K562 (cell line): Measurements from ENCODE around the gene KCTD18. TPM values are rescaled to one million over a fixed set of nuclear protein-coding genes. Genes with fewer than 3 reads are reported as not detected.

ENCODE experiments used
- ATAC-seq: fragments of 200-7000 bp; cut with Tn5 transposase; 3 replicates; pipeline ENCODE4 v1.9.1; 2020; ENCODE audit warnings: moderate library complexity
- BruUV-seq: library from RNA; stranded (reverse); fragments of 400-500 nt; replicated peaks from 2 replicates; lab custom pipeline; 2021; lab: Mats Ljungman, UMichigan
- CTCF ChIA-PET: fragments of 300-600 bp; formaldehyde crosslinking; extraction: SDS; loops from one replicate; lab custom pipeline; 2021; ENCODE audit warnings: low intra/inter-chr PET ratio; lab: Yijun Ruan, JAX
- POLR2A ChIA-PET: fragments of 300-600, 350-650 bp; sonication (Branson Sonifier 250); formaldehyde crosslinking; extraction: SDS; loops from one replicate; lab custom pipeline; 2021; ENCODE audit warnings: antibody characterized with exemption, inconsistent platforms; lab: Yijun Ruan, JAX
- DNase-seq, 4 experiments: peaks; one replicate each; pipeline versions ENCODE4 v3.0.0 to v3.0.0-alpha.2; 2011 to 2018; ENCODE audit warnings: low spot score in 3 of 4, mixed read lengths in 3 of 4; ENCODE audit errors: extremely low read depth in 1 of 4
- FAIRE-seq: peaks from 2 replicates; lab custom pipeline; 2011; peaks lifted over from hg19 to GRCh38; lab: Jason Lieb, UNC
- H2AFZ ChIP-seq: 2 replicates; pipeline ENCODE4 v1.6.0; 2011; ENCODE audit warnings: low read depth, low read length, control low read depth, inconsistent platforms
- H3K27ac ChIP-seq: fragments of 200-600 bp; 3 replicates; pipeline ENCODE4 v1.8.0; 2011; ENCODE audit warnings: low read depth, mild to moderate bottlenecking, control low read depth, inconsistent platforms, low read length, moderate library complexity, mixed read lengths; ENCODE audit errors: extremely low read depth
- H3K27me3 ChIP-seq, 2 experiments: fragments of 300-600 bp in 1 of 2; 2 replicates in 1 of 2; 3 replicates in 1 of 2; pipeline versions ENCODE4 v1.6.0 to v1.8.0; 2011; ENCODE audit warnings: inconsistent platforms in 2 of 2, low read length in 2 of 2, mild to moderate bottlenecking in 1 of 2, mixed read lengths in 1 of 2, moderate library complexity in 1 of 2; ENCODE audit not compliant: control insufficient read depth in 2 of 2, insufficient read depth in 2 of 2
- H3K36me3 ChIP-seq: fragments of 300-600 bp; 3 replicates; pipeline ENCODE4 v1.8.0; 2011; ENCODE audit warnings: mild to moderate bottlenecking, low read length, inconsistent platforms; ENCODE audit not compliant: control insufficient read depth, insufficient read depth
- H3K4me1 ChIP-seq, 2 experiments: fragments of 200-600 bp in 1 of 2; replicated peaks in 1 of 2; 2 replicates in 1 of 2; 3 replicates in 1 of 2; pipeline versions ENCODE4 v1.5.1 to v1.8.0; 2011; ENCODE audit warnings: inconsistent platforms in 2 of 2, low read length in 2 of 2, mild to moderate bottlenecking in 1 of 2, mixed read lengths in 1 of 2, moderate library complexity in 1 of 2; ENCODE audit not compliant: control insufficient read depth in 2 of 2, insufficient read depth in 2 of 2
- H3K4me2 ChIP-seq: 2 replicates; pipeline ENCODE4 v1.6.1; 2011; ENCODE audit warnings: low read length, control low read depth, inconsistent platforms, mixed read lengths; ENCODE audit not compliant: insufficient read depth
- H3K4me3 ChIP-seq: fragments of 200-600 bp; sonication (generic), shearing (Covaris generic); 2 replicates; pipeline ENCODE4 v1.5.1; 2016; ENCODE audit warnings: control low read depth, inconsistent platforms
- H3K79me2 ChIP-seq: fragments of 200-600 bp; 3 replicates; pipeline ENCODE4 v1.8.0; 2011; ENCODE audit warnings: low read length, inconsistent platforms; ENCODE audit not compliant: control insufficient read depth, insufficient read depth
- H3K9ac ChIP-seq, 2 experiments: 2 replicates each; pipeline versions ENCODE4 v1.6.0 to v1.6.1; 2011; ENCODE audit warnings: low read depth in 2 of 2, low read length in 2 of 2, control low read depth in 1 of 2, inconsistent platforms in 1 of 2, mild to moderate bottlenecking in 1 of 2, mixed read lengths in 1 of 2; ENCODE audit not compliant: insufficient read depth in 1 of 2
- H3K9me1 ChIP-seq: one replicate; pipeline ENCODE4 v1.6.0; 2011; ENCODE audit warnings: inconsistent platforms, mild to moderate bottlenecking, low read length, moderate library complexity; ENCODE audit not compliant: control insufficient read depth, insufficient read depth
- H3K9me3 ChIP-seq: replicated peaks from 2 replicates; pipeline ENCODE4 v1.5.1; 2011; ENCODE audit warnings: low read depth, low read length, inconsistent platforms; ENCODE audit not compliant: control insufficient read depth, insufficient read depth
- H4K20me1 ChIP-seq: replicated peaks from 2 replicates; pipeline ENCODE4 v1.6.1; 2011; ENCODE audit warnings: low read length, inconsistent platforms, mixed read lengths; ENCODE audit not compliant: control insufficient read depth, insufficient read depth
- ADNP ChIP-seq: fragments of 200-800 bp; sonication (Bioruptor generic); IDR thresholded peaks from 2 replicates; pipeline ENCODE4 v1.6.1; 2016; ENCODE audit warnings: missing genetic modification characterization, missing compliant biosample characterization
- CAMTA2 ChIP-seq: fragments of 250-450 bp; sonication (Bioruptor Pico); conservative IDR thresholded peaks from 2 replicates; pipeline ENCODE4 v1.5.1; 2022
- FOXK2 ChIP-seq, 2 experiments: fragments of 450-650 bp; IDR thresholded peaks in 1 of 2; conservative IDR thresholded peaks in 1 of 2; 2 replicates each; pipeline ENCODE4 v1.6.1; 2016; ENCODE audit warnings: low read depth in 2 of 2, mild to moderate bottlenecking in 1 of 2
- HEY1 ChIP-seq: fragments of 250-450 bp; sonication (Bioruptor Pico); IDR thresholded peaks from 2 replicates; pipeline ENCODE4 v1.5.0; 2020; ENCODE audit warnings: mild to moderate bottlenecking, moderate library complexity, borderline replicate concordance
- JUND ChIP-seq, 2 experiments: IDR thresholded peaks; 2 replicates in 1 of 2; 3 replicates in 1 of 2; pipeline ENCODE4 v1.6.1; 2011; ENCODE audit warnings: borderline replicate concordance in 2 of 2, low read depth in 2 of 2, low read length in 2 of 2, improper control_type of control experiment in 1 of 2, missing biosample characterization in 1 of 2, missing genetic modification characterization in 1 of 2, missing genetic modification reagents in 1 of 2
- NCOA6 ChIP-seq: fragments of 450-650 bp; IDR thresholded peaks from 2 replicates; pipeline ENCODE4 v1.6.1; 2017; ENCODE audit warnings: mild to moderate bottlenecking
- RBM15 ChIP-seq: fragments of 200-400 bp; formaldehyde crosslinking; IDR thresholded peaks from 2 replicates; pipeline ENCODE4 v1.6.1; 2018; ENCODE audit warnings: mild to moderate bottlenecking, low read length, moderate library complexity; ENCODE audit not compliant: insufficient read depth
- SAP30 ChIP-seq: fragments of 200-600 bp; sonication (generic); IDR thresholded peaks from 2 replicates; pipeline ENCODE4 v1.6.1; 2012; ENCODE audit warnings: borderline replicate concordance, low read depth, mild to moderate bottlenecking, moderate library complexity, low read length, control low read depth, inconsistent platforms; ENCODE audit not compliant: insufficient read depth, poor library complexity, severe bottlenecking
- U2AF2 ChIP-seq: fragments of 200-400 bp; formaldehyde crosslinking; optimal IDR thresholded peaks from 2 replicates; pipeline ENCODE3; 2017; ENCODE audit warnings: low read depth, mild to moderate bottlenecking, low read length
- WHSC1 ChIP-seq: IDR thresholded peaks from one replicate; pipeline ENCODE4 v1.6.1; 2012; ENCODE audit warnings: low read length, control low read depth, inconsistent platforms
- ZBTB8A ChIP-seq: fragments of 450-650 bp; IDR thresholded peaks from 2 replicates; pipeline ENCODE4 v1.6.1; 2018; ENCODE audit warnings: mild to moderate bottlenecking, moderate library complexity; ENCODE audit not compliant: partially characterized antibody
- ZNF324 ChIP-seq: fragments of 250-450 bp; sonication (Bioruptor Pico); IDR thresholded peaks from 2 replicates; pipeline ENCODE4 v1.4.0; 2020; ENCODE audit warnings: mild to moderate bottlenecking
- ZNF431 ChIP-seq: sonication (generic); formaldehyde crosslinking; IDR thresholded peaks from 2 replicates; pipeline ENCODE4 v1.8.0; 2022; ENCODE audit warnings: mild to moderate bottlenecking, missing genetic modification reagents
- ZNF449 ChIP-seq: fragments of 250-450 bp; sonication (Bioruptor Pico); IDR thresholded peaks from 2 replicates; pipeline ENCODE4 v1.8.0; 2022; ENCODE audit warnings: moderate library complexity, mild to moderate bottlenecking, inconsistent platforms
- ZNF561 ChIP-seq: fragments of 450-650 bp; formaldehyde crosslinking; conservative IDR thresholded peaks from 2 replicates; pipeline ENCODE4 v1.4.0; 2020; ENCODE audit warnings: mild to moderate bottlenecking, moderate library complexity
- ZNF583 ChIP-seq: fragments of 250-450 bp; sonication (Bioruptor Pico); IDR thresholded peaks from 2 replicates; pipeline ENCODE4 v1.4.0; 2020
- WGBS: fragments of 100-300 bp; shearing (Covaris generic); methylation state at CpG from one replicate; pipeline ENCODE4 v1.1.6; 2016; ENCODE audit warnings: low coverage, mixed read lengths; ENCODE audit not compliant: insufficient coverage; ENCODE audit errors: missing lambda C conversion rate; 5-methylcytosine and 5-hydroxymethylcytosine counted together
- in situ Hi-C: fragments of 300-500 bp; cut with MboI; formaldehyde crosslinking; loops from 4 replicates; pipeline ENCODE4 v1.15.0; 2018; ENCODE audit warnings: inconsistent platforms, mixed read lengths
- intact Hi-C: fragments of 100-400 bp; cut with micrococcal nuclease; formaldehyde crosslinking; loops from 2 replicates; pipeline ENCODE4 v1.14.2; 2022
- polyA plus RNA-seq, 8 experiments: library from polyadenylated mRNA; depleted of rRNA in 4 of 8; stranded (reverse) in 5 of 8; unstranded in 3 of 8; fragments of >200 nt; fragmentation: Nextera tagmentation in 2 of 8; fragmentation: Illumina TruSeq in 1 of 8; extraction: Ambion mirVana in 2 of 8; extraction: Trizol in 1 of 8; gene quantifications; 2 replicates each; pipeline versions ENCODE4 v1.2.1 to v1.2.3, GENCODE V29; 2011 to 2014; ENCODE audit warnings: inconsistent platforms in 1 of 8, missing spikeins in 1 of 8
- total RNA-seq, 7 experiments: library from RNA; depleted of rRNA in 6 of 7; stranded (reverse); fragments of >200 nt in 6 of 7; fragmentation: Illumina TruSeq in 2 of 7; extraction: Trizol in 2 of 7; gene quantifications; 2 replicates each; pipeline versions ENCODE4 v1.2.1 to v1.2.3, GENCODE V29; 2011 to 2021; ENCODE audit warnings: low replicate concordance in 1 of 7
- TF ChIP-seq, protein P1 (sequence below), 2 experiments: fragments of 150-350 bp in 1 of 2; IDR thresholded peaks; 2 replicates each; pipeline ENCODE4 v1.6.1; 2012 to 2016; ENCODE audit warnings: low read depth in 2 of 2, low read length in 2 of 2, mild to moderate bottlenecking in 1 of 2, moderate library complexity in 1 of 2

KCTD18 gene
- total and polyA plus RNA-seq, 9 of the 15 experiments (the other 6 are each of a cell fraction or from before 2014, with no cell fraction given): 0.39 to 5.4 (median 3.8) TPM

DNA sequence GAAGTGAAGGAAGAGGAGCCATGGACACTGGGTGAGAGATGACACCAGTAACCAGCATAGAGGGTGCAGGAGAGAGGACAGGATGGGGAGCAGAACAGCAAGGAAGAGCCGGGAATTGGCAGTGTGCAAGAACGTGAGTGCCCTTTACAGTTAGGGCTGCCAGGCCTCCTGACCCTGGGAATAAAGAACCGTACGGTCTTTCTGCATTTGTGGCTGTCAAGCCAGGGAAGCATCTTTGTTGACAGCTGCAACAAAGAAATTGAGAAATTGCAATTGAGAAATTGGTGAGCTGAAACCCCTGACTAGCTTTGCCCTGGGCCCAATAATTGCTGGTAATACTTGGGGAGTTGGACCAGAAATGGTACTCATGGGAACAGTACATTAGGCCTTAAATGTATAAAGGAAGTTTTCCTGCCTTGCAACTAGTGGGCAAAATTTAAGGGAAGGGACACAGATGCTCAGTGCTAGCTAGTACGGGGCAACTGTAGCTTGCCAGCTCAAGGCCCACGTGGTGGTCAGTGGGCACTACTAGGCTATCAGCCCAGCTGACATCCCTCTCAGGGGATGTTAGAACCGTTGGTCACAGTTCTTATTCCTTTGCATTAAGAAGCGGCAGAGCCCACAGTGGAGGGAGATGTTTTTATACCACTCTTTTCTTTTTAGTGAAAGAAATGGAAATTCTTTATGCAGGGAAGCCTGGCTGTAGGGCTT is 56.6 kb downstream of the KCTD18 start:
- no peak overlapping the region for H3K27ac ChIP-seq
- H3K4me2 ChIP-seq: no peak overlapping the region
- no peak overlapping the region for H3K9ac ChIP-seq
- H4K20me1 ChIP-seq: no peaks in the 10 kb centered on the region
- no peaks in the 10 kb centered on the region for H3K36me3 ChIP-seq
- H3K9me3 ChIP-seq: no peaks in the 10 kb centered on the region
- intact Hi-C loops: no loop called here
- no peaks in the 10 kb centered on the region for H3K9me1 ChIP-seq
- FAIRE-seq (no peak), ATAC-seq (no peak), DNase-seq (no peak)
- ChIA-PET CTCF (no interaction called here), POLR2A (no interaction called here)
- no peak overlapping the region for H2AFZ ChIP-seq
- H3K27me3 ChIP-seq: no peaks in the 10 kb centered on the region
- 67% methylated on average over 8 of the region's 8 CpGs for WGBS
- peaks cover 0 to 9% of the 10 kb centered on the region in 2 experiments; a peak in 3 of 5 replicates for H3K4me1 ChIP-seq
- in situ Hi-C loops: no loop called here
- no peak overlapping the region for H3K4me3 ChIP-seq
- no peaks in the 10 kb centered on the region for H3K79me2 ChIP-seq
- no TSS peak for BruUV-seq
- TF ChIP-seq FOXK2 (conservative IDR thresholded peaks at IDR 0.05 in 1 of 2, IDR thresholded peaks at IDR 0.05 in 1 of 2; ENCODE audit: low read depth in 2 of 2): no peak
- TF ChIP-seq WHSC1: no peak
- TF ChIP-seq, protein P1, sequence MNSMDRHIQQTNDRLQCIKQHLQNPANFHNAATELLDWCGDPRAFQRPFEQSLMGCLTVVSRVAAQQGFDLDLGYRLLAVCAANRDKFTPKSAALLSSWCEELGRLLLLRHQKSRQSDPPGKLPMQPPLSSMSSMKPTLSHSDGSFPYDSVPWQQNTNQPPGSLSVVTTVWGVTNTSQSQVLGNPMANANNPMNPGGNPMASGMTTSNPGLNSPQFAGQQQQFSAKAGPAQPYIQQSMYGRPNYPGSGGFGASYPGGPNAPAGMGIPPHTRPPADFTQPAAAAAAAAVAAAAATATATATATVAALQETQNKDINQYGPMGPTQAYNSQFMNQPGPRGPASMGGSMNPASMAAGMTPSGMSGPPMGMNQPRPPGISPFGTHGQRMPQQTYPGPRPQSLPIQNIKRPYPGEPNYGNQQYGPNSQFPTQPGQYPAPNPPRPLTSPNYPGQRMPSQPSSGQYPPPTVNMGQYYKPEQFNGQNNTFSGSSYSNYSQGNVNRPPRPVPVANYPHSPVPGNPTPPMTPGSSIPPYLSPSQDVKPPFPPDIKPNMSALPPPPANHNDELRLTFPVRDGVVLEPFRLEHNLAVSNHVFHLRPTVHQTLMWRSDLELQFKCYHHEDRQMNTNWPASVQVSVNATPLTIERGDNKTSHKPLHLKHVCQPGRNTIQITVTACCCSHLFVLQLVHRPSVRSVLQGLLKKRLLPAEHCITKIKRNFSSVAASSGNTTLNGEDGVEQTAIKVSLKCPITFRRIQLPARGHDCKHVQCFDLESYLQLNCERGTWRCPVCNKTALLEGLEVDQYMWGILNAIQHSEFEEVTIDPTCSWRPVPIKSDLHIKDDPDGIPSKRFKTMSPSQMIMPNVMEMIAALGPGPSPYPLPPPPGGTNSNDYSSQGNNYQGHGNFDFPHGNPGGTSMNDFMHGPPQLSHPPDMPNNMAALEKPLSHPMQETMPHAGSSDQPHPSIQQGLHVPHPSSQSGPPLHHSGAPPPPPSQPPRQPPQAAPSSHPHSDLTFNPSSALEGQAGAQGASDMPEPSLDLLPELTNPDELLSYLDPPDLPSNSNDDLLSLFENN (IDR thresholded peaks at IDR 0.05; ENCODE audit: low read depth in 2 of 2, low read length in 2 of 2): no peak
- no peak for TF ChIP-seq ZNF324 (CRISPR knock-in tag)
- TF ChIP-seq U2AF2: no peak
- TF ChIP-seq ZNF561: no peak
- no peak for TF ChIP-seq ZNF431 (CRISPR knock-in tag)
- no peak for TF ChIP-seq CAMTA2 (CRISPR knock-in tag)
- no peak for TF ChIP-seq NCOA6
- TF ChIP-seq RBM15: no peak
- TF ChIP-seq ZBTB8A: no peak
- TF ChIP-seq SAP30: no peak
- TF ChIP-seq JUND (IDR thresholded peaks at IDR 0.05; ENCODE audit: borderline replicate concordance, low read depth, low read length): no peak
- TF ChIP-seq JUND (tag; IDR thresholded peaks at IDR 0.05; ENCODE audit: borderline replicate concordance, low read depth, low read length): no peak
- no peak for TF ChIP-seq ADNP
- TF ChIP-seq ZNF449 (CRISPR knock-in tag): no peak
- no peak for TF ChIP-seq ZNF583 (CRISPR knock-in tag)
- no peak for TF ChIP-seq HEY1 (CRISPR knock-in tag)
